H9 (cell line): ENCODE measurements around the gene IGF1R. TPM values are rescaled to one million over a fixed set of nuclear protein-coding genes. Genes with fewer than 3 reads are reported as not detected.
A peak's percentile ranks its signal among the peaks of the same experiment; 100 is the strongest.

Experiments used
- DNase-seq: peaks from one replicate; pipeline ENCODE4 v3.0.0-alpha.2; 2017
- H2AFZ ChIP-seq: one replicate; pipeline ENCODE4 v1.6.1; 2013; ENCODE audit warnings: mild to moderate bottlenecking, low read length, control low read depth, moderate library complexity
- H2AK5ac ChIP-seq: 2 replicates; pipeline ENCODE4 v1.6.1; 2013; ENCODE audit warnings: low read length, control low read depth, mixed read lengths; ENCODE audit not compliant: insufficient read length
- H2BK120ac ChIP-seq: one replicate; pipeline ENCODE4 v1.6.1; 2013; ENCODE audit warnings: low read depth, mild to moderate bottlenecking, low read length, control low read depth, inconsistent platforms; ENCODE audit not compliant: poor library complexity, severe bottlenecking
- H2BK12ac ChIP-seq: 2 replicates; pipeline ENCODE4 v1.6.1; 2013; ENCODE audit warnings: low read length, control low read depth, mixed read lengths, low read depth; ENCODE audit not compliant: insufficient read length
- H2BK15ac ChIP-seq: 2 replicates; pipeline ENCODE4 v1.6.1; 2013; ENCODE audit warnings: low read depth, low read length, control low read depth
- H2BK20ac ChIP-seq: one replicate; pipeline ENCODE4 v1.6.1; 2013; ENCODE audit warnings: low read depth, mild to moderate bottlenecking, low read length, control low read depth, inconsistent platforms; ENCODE audit not compliant: poor library complexity, severe bottlenecking
- H2BK5ac ChIP-seq: 2 replicates; pipeline ENCODE4 v1.6.1; 2013; ENCODE audit warnings: low read length, control low read depth, mixed read lengths; ENCODE audit not compliant: insufficient read length
- H3K14ac ChIP-seq: 2 replicates; pipeline ENCODE4 v1.6.1; 2013; ENCODE audit warnings: low read length, control low read depth; ENCODE audit not compliant: insufficient read depth
- H3K18ac ChIP-seq: 2 replicates; pipeline ENCODE4 v1.6.1; 2013; ENCODE audit warnings: low read depth, mild to moderate bottlenecking, mixed read lengths, low read length, control low read depth; ENCODE audit not compliant: insufficient read length
- H3K23ac ChIP-seq: 2 replicates; pipeline ENCODE4 v1.6.1; 2013; ENCODE audit warnings: low read length, control low read depth, mixed read lengths, low read depth; ENCODE audit not compliant: insufficient read length
- H3K23me2 ChIP-seq: 2 replicates; pipeline ENCODE4 v1.6.1; 2013; ENCODE audit warnings: low read depth, mild to moderate bottlenecking, mixed read lengths, low read length, control low read depth; ENCODE audit not compliant: insufficient read length, poor library complexity, severe bottlenecking
- H3K27ac ChIP-seq: 2 replicates; pipeline ENCODE4 v1.5.1; 2013; ENCODE audit warnings: low read length, control low read depth, mixed read lengths, low read depth; ENCODE audit not compliant: insufficient read length
- H3K27me3 ChIP-seq: 2 replicates; pipeline ENCODE4 v1.6.1; 2013; ENCODE audit warnings: low read length, control low read depth, inconsistent platforms; ENCODE audit not compliant: insufficient read depth
- H3K4ac ChIP-seq: 2 replicates; pipeline ENCODE4 v1.6.1; 2013; ENCODE audit warnings: low read depth, mild to moderate bottlenecking, control low read depth, inconsistent platforms, low read length, moderate library complexity
- H3K4me1 ChIP-seq: 2 replicates; pipeline ENCODE4 v1.6.1; 2013; ENCODE audit warnings: low read length, control low read depth, inconsistent platforms; ENCODE audit not compliant: insufficient read depth
- H3K4me2 ChIP-seq: 2 replicates; pipeline ENCODE4 v1.6.1; 2013; ENCODE audit warnings: low read length, control low read depth, mixed read lengths; ENCODE audit not compliant: insufficient read length, insufficient read depth
- H3K56ac ChIP-seq: 2 replicates; pipeline ENCODE4 v1.6.1; 2013; ENCODE audit warnings: low read depth, mild to moderate bottlenecking, mixed read lengths, low read length, control low read depth; ENCODE audit not compliant: insufficient read length
- H3K79me1 ChIP-seq: 2 replicates; pipeline ENCODE4 v1.6.1; 2013; ENCODE audit warnings: low read depth, mild to moderate bottlenecking, moderate library complexity, low read length, control low read depth, inconsistent platforms; ENCODE audit not compliant: insufficient read depth, poor library complexity, severe bottlenecking
- H3K79me2 ChIP-seq: 2 replicates; pipeline ENCODE4 v1.6.1; 2013; ENCODE audit warnings: low read length, control low read depth, inconsistent platforms; ENCODE audit not compliant: insufficient read depth
- H3K9ac ChIP-seq: 2 replicates; pipeline ENCODE4 v1.6.1; 2013; ENCODE audit warnings: low read length, control low read depth, mixed read lengths; ENCODE audit not compliant: insufficient read length; ENCODE audit errors: extremely low read depth
- H3K9me3 ChIP-seq: one replicate; pipeline ENCODE4 v1.6.1; 2013; ENCODE audit warnings: low read depth, low read length, inconsistent platforms; ENCODE audit not compliant: control insufficient read depth
- H3T11ph ChIP-seq: one replicate; pipeline ENCODE4 v1.6.1; 2013; ENCODE audit warnings: mild to moderate bottlenecking, low read length, control low read depth, inconsistent platforms
- H4K20me1 ChIP-seq: one replicate; pipeline ENCODE4 v1.6.1; 2013; ENCODE audit not compliant: control insufficient read depth, insufficient read length, insufficient read depth
- H4K5ac ChIP-seq: 2 replicates; pipeline ENCODE4 v1.6.1; 2013; ENCODE audit warnings: low read depth, mild to moderate bottlenecking, mixed read lengths, low read length, control low read depth; ENCODE audit not compliant: insufficient read length
- H4K8ac ChIP-seq: replicated peaks from 2 replicates; pipeline ENCODE4 v1.6.1; 2013; ENCODE audit warnings: low read length, control low read depth, mixed read lengths, low read depth; ENCODE audit not compliant: insufficient read length
- H4K91ac ChIP-seq: 2 replicates; pipeline ENCODE4 v1.6.1; 2013; ENCODE audit warnings: low read depth, mild to moderate bottlenecking, moderate library complexity, mixed read lengths, low read length, control low read depth; ENCODE audit not compliant: insufficient read length
- H3K27ac Mint-ChIP-seq, 3 experiments: 2 replicates in 2 of 3; 3 replicates in 1 of 3; pipeline ENCODE4 v1.8.0; 2020 to 2021; ENCODE audit warnings: mixed read lengths in 3 of 3, mild to moderate bottlenecking in 1 of 3, moderate library complexity in 1 of 3
- H3K27me3 Mint-ChIP-seq: 2 replicates; pipeline ENCODE4 v1.8.0; 2021; ENCODE audit warnings: low read depth, mild to moderate bottlenecking, moderate library complexity, mixed read lengths
- H3K36me3 Mint-ChIP-seq, 3 experiments: 2 replicates in 2 of 3; 3 replicates in 1 of 3; pipeline ENCODE4 v1.8.0; 2020 to 2021; ENCODE audit warnings: low read depth in 3 of 3, mixed read lengths in 3 of 3; ENCODE audit not compliant: insufficient read depth in 1 of 3
- H3K4me1 Mint-ChIP-seq, 2 experiments: 2 replicates each; pipeline ENCODE4 v1.8.0; 2020; ENCODE audit warnings: mixed read lengths in 2 of 2
- H3K4me3 Mint-ChIP-seq, 2 experiments: 2 replicates in 1 of 2; 3 replicates in 1 of 2; pipeline ENCODE4 v1.8.0; 2020 to 2021; ENCODE audit warnings: mild to moderate bottlenecking in 2 of 2, mixed read lengths in 2 of 2, moderate library complexity in 1 of 2
- H3K9me3 Mint-ChIP-seq, 2 experiments: 2 replicates in 1 of 2; 3 replicates in 1 of 2; pipeline ENCODE4 v1.8.0; 2020; ENCODE audit warnings: mild to moderate bottlenecking in 2 of 2, mixed read lengths in 2 of 2, moderate library complexity in 1 of 2
- WGBS: extraction: QIAGEN DNeasy Blood & Tissue Kit; methylation state at CpG from one replicate; pipeline ENCODE4 v1.1.7; 2013; ENCODE audit warnings: missing lambda C conversion rate, low lambda C conversion rate, mixed read lengths; ENCODE audit not compliant: insufficient read length; ENCODE audit errors: extremely low coverage; 5-methylcytosine and 5-hydroxymethylcytosine counted together
- total RNA-seq: library from RNA; stranded (reverse); gene quantifications from 2 replicates; pipeline ENCODE4 v1.2.1, GENCODE V29; 2021
- TF ChIP-seq, protein P1 (sequence below): fragments of 200-600 bp; sonication (generic); conservative IDR thresholded peaks from 3 replicates; pipeline ENCODE4 v1.8.0; 2021; ENCODE audit warnings: antibody characterized with exemption, mild to moderate bottlenecking

Gene IGF1R
- total RNA-seq, 1 experiment from 2014 or later, result 70.0 TPM

DNA sequence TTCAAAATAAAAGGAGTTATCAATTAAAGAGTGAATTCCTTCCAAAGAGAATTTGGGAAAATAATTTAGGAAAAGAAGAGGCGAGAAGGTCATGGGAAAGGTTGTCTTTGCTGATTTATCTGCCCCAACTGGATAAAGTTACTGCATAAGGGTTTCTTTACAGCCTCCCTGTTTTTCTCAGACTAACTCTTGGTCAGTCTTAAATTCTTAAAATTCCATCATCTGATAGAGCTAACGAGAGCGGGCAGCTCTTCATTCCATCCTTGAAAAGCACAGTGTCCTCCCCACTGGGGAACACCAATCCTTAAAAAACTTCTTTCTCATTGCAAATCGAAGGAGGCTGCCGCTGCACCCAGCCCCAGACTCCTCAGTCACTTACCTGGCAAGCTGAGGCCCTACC lies 252.0 kb downstream of the IGF1R start:
- Histone ChIP-seq H4K8ac (no peak overlapping the region), H3T11ph (no peak overlapping the region), H3K4me2 (no peak overlapping the region), H2BK15ac (no peak overlapping the region), H3K27ac (no peak overlapping the region), H3K9ac (no peak overlapping the region), H3K18ac (no peak overlapping the region), H3K27me3 (no peaks in the 10 kb centered on the region), H4K20me1 (no peaks in the 10 kb centered on the region), H3K79me2 (0 out of 2 replicates have a peak, but pooled peaks cover 2% of the 10 kb centered on the region), H4K91ac (no peak overlapping the region), H2BK120ac (no peak overlapping the region), H2AK5ac (no peak overlapping the region), H3K56ac (no peak overlapping the region), H3K23ac (no peak overlapping the region), H3K4me1 (peaks cover 7% of the 10 kb centered on the region; the same call in 1 of the 2 replicates), H4K5ac (no peak overlapping the region), H2BK12ac (no peak overlapping the region), H3K9me3 (no peaks in the 10 kb centered on the region), H2BK20ac (no peak overlapping the region), H3K4ac (no peak overlapping the region), H2BK5ac (no peak overlapping the region), H3K23me2 (no peaks in the 10 kb centered on the region), H2AFZ (no peak overlapping the region), H3K14ac (no peak overlapping the region), H3K79me1 (no peaks in the 10 kb centered on the region)
- Mint-ChIP-seq H3K4me3 (peak overlapping the region in 1 of 2 experiments; percentile 9; a peak in 1 of 5 replicates), H3K4me1 (peaks cover 30 to 38% of the 10 kb centered on the region in 2 experiments), H3K27ac (peak overlapping the region in 2 of 3 experiments; percentile 90 to 97; a peak in 4 of 7 replicates), H3K9me3 (no peaks in the 10 kb centered on the region), H3K36me3 (peaks cover 17 to 40% (median 32%) of the 10 kb centered on the region in 3 experiments; a peak in 6 of 7 replicates), H3K27me3 (no peaks in the 10 kb centered on the region)
- no CpG with 5 or more reads among the region's 5 CpGs for WGBS
- TF ChIP-seq, protein P1, sequence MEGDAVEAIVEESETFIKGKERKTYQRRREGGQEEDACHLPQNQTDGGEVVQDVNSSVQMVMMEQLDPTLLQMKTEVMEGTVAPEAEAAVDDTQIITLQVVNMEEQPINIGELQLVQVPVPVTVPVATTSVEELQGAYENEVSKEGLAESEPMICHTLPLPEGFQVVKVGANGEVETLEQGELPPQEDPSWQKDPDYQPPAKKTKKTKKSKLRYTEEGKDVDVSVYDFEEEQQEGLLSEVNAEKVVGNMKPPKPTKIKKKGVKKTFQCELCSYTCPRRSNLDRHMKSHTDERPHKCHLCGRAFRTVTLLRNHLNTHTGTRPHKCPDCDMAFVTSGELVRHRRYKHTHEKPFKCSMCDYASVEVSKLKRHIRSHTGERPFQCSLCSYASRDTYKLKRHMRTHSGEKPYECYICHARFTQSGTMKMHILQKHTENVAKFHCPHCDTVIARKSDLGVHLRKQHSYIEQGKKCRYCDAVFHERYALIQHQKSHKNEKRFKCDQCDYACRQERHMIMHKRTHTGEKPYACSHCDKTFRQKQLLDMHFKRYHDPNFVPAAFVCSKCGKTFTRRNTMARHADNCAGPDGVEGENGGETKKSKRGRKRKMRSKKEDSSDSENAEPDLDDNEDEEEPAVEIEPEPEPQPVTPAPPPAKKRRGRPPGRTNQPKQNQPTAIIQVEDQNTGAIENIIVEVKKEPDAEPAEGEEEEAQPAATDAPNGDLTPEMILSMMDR, result no peak
- DNase-seq, result no peak
